Brain microvascular endothelial cell (primary cell): ENCODE data around the gene PRKAR1B.

Experiments
- DNase-seq: peaks from one replicate; pipeline ENCODE4 v3.0.0-alpha.2; 2020
- H3K27ac ChIP-seq: fragments of 250-450 bp; sonication (Bioruptor Pico); 2 replicates; pipeline ENCODE4 v1.5.1; 2020; ENCODE audit warnings: mild to moderate bottlenecking, moderate library complexity
- H3K27me3 ChIP-seq: fragments of 250-450 bp; sonication (Bioruptor Pico); replicated peaks from 2 replicates; pipeline ENCODE4 v1.5.1; 2020; ENCODE audit warnings: mild to moderate bottlenecking
- H3K36me3 ChIP-seq: fragments of 250-450 bp; sonication (Bioruptor Pico); replicated peaks from 2 replicates; pipeline ENCODE4 v1.5.1; 2020; ENCODE audit warnings: mild to moderate bottlenecking
- H3K4me3 ChIP-seq: 2 replicates; pipeline ENCODE4 v1.5.1; 2011; ENCODE audit warnings: low read depth, mild to moderate bottlenecking, control low read depth, low read length, moderate library complexity
- CTCF ChIP-seq: IDR thresholded peaks from 2 replicates; pipeline ENCODE4 v1.5.1; 2011; ENCODE audit warnings: low read depth, mild to moderate bottlenecking, moderate library complexity, low read length, control low read depth, inconsistent platforms; ENCODE audit errors: missing control alignments
- in situ Hi-C: cut with HindIII; loops from 2 replicates; pipeline ENCODE4 v1.10.0; 2017; ENCODE audit warnings: low sequenced_read_pairs, low pct_ligation_motif_present

PRKAR1B gene

GRCh38 chr7:680411-681127 is 46.5 kb downstream of the PRKAR1B start:
- in situ Hi-C loops = no loop called here
- no peaks in the 10 kb centered on the region for H3K36me3 ChIP-seq
- no peaks in the 10 kb centered on the region for H3K27me3 ChIP-seq
- DNase-seq = no peak
- H3K27ac ChIP-seq = no peak overlapping the region
- H3K4me3 ChIP-seq = no peak overlapping the region
- no peak for TF ChIP-seq CTCF

- no peak for DNase-seq
- no peaks in the 10 kb centered on the region for H3K36me3 ChIP-seq
- no peaks in the 10 kb centered on the region for H3K27me3 ChIP-seq
- TF ChIP-seq CTCF = no peak
- in situ Hi-C loops = no loop called here
- no peak overlapping the region for H3K27ac ChIP-seq
- H3K4me3 ChIP-seq = no peak overlapping the region
Measured at GRCh38 chr7:676972-677385, 50.1 kb downstream of the PRKAR1B start.

GRCh38 chr7:676246-676971 is 50.7 kb downstream of the PRKAR1B start:
- Histone ChIP-seq H3K36me3 (no peaks in the 10 kb centered on the region), H3K4me3 (no peak overlapping the region), H3K27me3 (no peaks in the 10 kb centered on the region), H3K27ac (no peak overlapping the region)
- no peak for DNase-seq
- no peak for TF ChIP-seq CTCF
- in situ Hi-C loops = no loop called here

GRCh38 chr7:674454-675410 is 52.3 kb downstream of the PRKAR1B start:
- Histone ChIP-seq H3K27ac (no peak overlapping the region), H3K36me3 (no peaks in the 10 kb centered on the region), H3K27me3 (no peaks in the 10 kb centered on the region), H3K4me3 (peak overlapping the region; percentile 24)
- in situ Hi-C loops = no loop called here
- DNase-seq = no peak
- TF ChIP-seq CTCF = no peak

GRCh38 chr7:673681-674453 is 53.2 kb downstream of the PRKAR1B start:
- no peak for TF ChIP-seq CTCF
- H3K27ac ChIP-seq = no peak overlapping the region
- no peak for DNase-seq

More at GRCh38 chr7:673681-674453, 53.2 kb downstream of the PRKAR1B start:
- Histone ChIP-seq H3K36me3 (no peaks in the 10 kb centered on the region), H3K27me3 (no peaks in the 10 kb centered on the region), H3K4me3 (no peak overlapping the region)
- in situ Hi-C loops = no loop called here
